HG02759 (cell line): Measurements from ENCODE around the gene TMPRSS11E.
"Not testable (repeated sequence)": the region's sequence is repeated elsewhere in the genome, so short reads cannot be mapped to it uniquely, and the experiment has no call there.

Source experiments
- ATAC-seq: cut with Tn5 transposase; IDR thresholded peaks from one replicate; pipeline ENCODE4 v1.9.1; 2021; ENCODE audit warnings: mild to moderate bottlenecking, moderate library complexity; ENCODE audit not compliant: unreplicated experiment

Gene TMPRSS11E

GRCh38 chr4:68447201-68447600 is at the start of gene TMPRSS11E:
Gene TMPRSS11E, plus strand, starts transcription at chr4:68447463. Its CDS starts 50 bp downstream, at chr4:68447513.
- no peak for ATAC-seq

GRCh38 chr4:68399306-68399705 is 48.0 kb upstream of the TMPRSS11E start:
- no peak for ATAC-seq

- no peak for ATAC-seq
Measured at GRCh38 chr4:68401231-68401630, 46.0 kb upstream of the TMPRSS11E start.

- ATAC-seq: no peak
Measured at GRCh38 chr4:68404153-68404552, 43.1 kb upstream of the TMPRSS11E start.

GRCh38 chr4:68405718-68406478 is 41.4 kb upstream of the TMPRSS11E start:
- not testable (repeated sequence) for ATAC-seq

GRCh38 chr4:68406479-68406859 is 40.8 kb upstream of the TMPRSS11E start:
- ATAC-seq: no peak

- not testable (repeated sequence) for ATAC-seq
Measured at GRCh38 chr4:68407015-68407867, 40.0 kb upstream of the TMPRSS11E start.

- no peak for ATAC-seq
Measured at GRCh38 chr4:68407868-68408190, 39.4 kb upstream of the TMPRSS11E start.

- no peak for ATAC-seq
Measured at GRCh38 chr4:68410149-68410548, 37.1 kb upstream of the TMPRSS11E start.

GRCh38 chr4:68410643-68411042 is 36.6 kb upstream of the TMPRSS11E start:
- no peak for ATAC-seq

- not testable (repeated sequence) for ATAC-seq
Measured at GRCh38 chr4:68412031-68412430, 35.2 kb upstream of the TMPRSS11E start.

- ATAC-seq: no peak
Measured at GRCh38 chr4:68416591-68416990, 30.7 kb upstream of the TMPRSS11E start.

- no peak for ATAC-seq
Measured at GRCh38 chr4:68426516-68426915, 20.7 kb upstream of the TMPRSS11E start.

- no peak for ATAC-seq
Measured at GRCh38 chr4:68430337-68430736, 16.9 kb upstream of the TMPRSS11E start.

GRCh38 chr4:68432320-68432719 is 14.9 kb upstream of the TMPRSS11E start:
- ATAC-seq: no peak

GRCh38 chr4:68433582-68433981 is 13.7 kb upstream of the TMPRSS11E start:
- ATAC-seq: no peak

GRCh38 chr4:68434277-68434676 is 13.0 kb upstream of the TMPRSS11E start:
- ATAC-seq: no peak

GRCh38 chr4:68434836-68435235 is 12.4 kb upstream of the TMPRSS11E start:
- ATAC-seq: no peak

GRCh38 chr4:68445111-68445510 is 2.2 kb upstream of the TMPRSS11E start:
- ATAC-seq: no peak

- peak; percentile 75 for ATAC-seq
Measured at GRCh38 chr4:68451246-68452211, 4.3 kb downstream of the TMPRSS11E start.

- ATAC-seq: no peak
Measured at GRCh38 chr4:68460085-68460484, 12.8 kb downstream of the TMPRSS11E start.
